SK-N-SH (cell line): ENCODE results near the gene ID1. TPM values are rescaled to one million over a fixed set of nuclear protein-coding genes. Genes with fewer than 3 reads are reported as not detected.

ENCODE experiments used
- FOXJ3 ChIP-seq: sonication (generic); formaldehyde crosslinking; IDR thresholded peaks from 2 replicates; pipeline ENCODE4 v1.5.1; 2020; ENCODE audit warnings: mild to moderate bottlenecking, missing genetic modification reagents
- GABPA ChIP-seq: IDR thresholded peaks from 2 replicates; pipeline ENCODE4 v1.4.0; 2012; ENCODE audit warnings: low read depth, mild to moderate bottlenecking
- IRF3 ChIP-seq: fragments of 150-350 bp; IDR thresholded peaks from 2 replicates; pipeline ENCODE4 v1.6.1; 2016; ENCODE audit warnings: mild to moderate bottlenecking, low read depth, low read length
- MEF2A ChIP-seq: IDR thresholded peaks from 2 replicates; pipeline ENCODE4 v1.4.0; 2012; ENCODE audit warnings: low read depth, borderline replicate concordance
- MXI1 ChIP-seq: IDR thresholded peaks from 2 replicates; pipeline ENCODE4 v1.6.1; 2012; ENCODE audit warnings: mild to moderate bottlenecking, low read depth, low read length, improper control_type of control experiment
- PBX3 ChIP-seq: IDR thresholded peaks from 2 replicates; pipeline ENCODE4; 2012
- POLR2AphosphoS5 ChIP-seq: IDR thresholded peaks from 2 replicates; pipeline ENCODE4 v1.6.1; 2012; ENCODE audit warnings: low read depth, low read length
- RCOR1 ChIP-seq: fragments of 150-350 bp; IDR thresholded peaks from 2 replicates; pipeline ENCODE4 v1.6.1; 2017; ENCODE audit warnings: antibody characterized with exemption, low read length
- REST ChIP-seq: IDR thresholded peaks from 2 replicates; pipeline ENCODE4 v1.6.1; 2012; ENCODE audit warnings: mild to moderate bottlenecking, low read depth, low read length, moderate library complexity
- RXRA ChIP-seq: IDR thresholded peaks from 2 replicates; pipeline ENCODE4 v1.4.0; 2012; ENCODE audit warnings: low read depth, mild to moderate bottlenecking, borderline replicate concordance
- TCF12 ChIP-seq: IDR thresholded peaks from 2 replicates; pipeline ENCODE4 v1.4.0; 2012
- TEAD4 ChIP-seq: IDR thresholded peaks from 2 replicates; pipeline ENCODE4 v1.4.0; 2012; ENCODE audit warnings: mild to moderate bottlenecking, borderline replicate concordance; ENCODE audit not compliant: insufficient read depth
- USF1 ChIP-seq: IDR thresholded peaks from 2 replicates; pipeline ENCODE4 v1.4.0; 2012; ENCODE audit warnings: low read depth, borderline replicate concordance
- YY1 ChIP-seq: IDR thresholded peaks from 2 replicates; pipeline ENCODE4 v1.4.0; 2012; ENCODE audit warnings: low read depth, mild to moderate bottlenecking
- ZBTB33 ChIP-seq: IDR thresholded peaks from 2 replicates; pipeline ENCODE4 v1.4.0; 2012; ENCODE audit warnings: low read depth, borderline replicate concordance
- polyA plus RNA-seq, 3 experiments: library from polyadenylated mRNA; depleted of rRNA; stranded (reverse); fragments of >200 nt; gene quantifications; 2 replicates each; pipeline ENCODE4 v1.2.3, GENCODE V29; 2012

ID1 gene
- polyA plus RNA-seq, 1 of the 3 experiments (the other 2 are of a cell fraction): 493 TPM

- TF ChIP-seq USF1 (no peak), POLR2AphosphoS5 (peak; percentile 87), IRF3 (no peak), PBX3 (peak; percentile 90), FOXJ3 (CRISPR knock-in tag) (no peak), RCOR1 (no peak; the same call in 1 of the 2 replicates), TEAD4 (peak; percentile 42; the same call in 1 of the 2 replicates), MXI1 (peak; percentile 86), RXRA (no peak), TCF12 (peak; percentile 83), YY1 (no peak), REST (peak; percentile 64; the same call in 1 of the 2 replicates), ZBTB33 (no peak), MEF2A (no peak), GABPA (no peak)
Observed at GRCh38 chr20:31603822-31604566, 1.1 kb upstream of the ID1 start (continued).
